CD4-positive, alpha-beta T cell treated with Interleukin-2 at 100 ng/mL for 4 hours (primary cell): ENCODE data around the gene NRM.
A peak's percentile ranks its signal among the peaks of the same experiment; 100 is the strongest.
"Not testable (repeated sequence)": the region's sequence is repeated elsewhere in the genome, so short reads cannot be mapped to it uniquely, and the experiment has no call there.

Experiments used
- DNase-seq: peaks from one replicate; pipeline ENCODE4 v3.0.0-alpha.2; 2020; ENCODE audit warnings: low spot score

The NRM gene

DNA sequence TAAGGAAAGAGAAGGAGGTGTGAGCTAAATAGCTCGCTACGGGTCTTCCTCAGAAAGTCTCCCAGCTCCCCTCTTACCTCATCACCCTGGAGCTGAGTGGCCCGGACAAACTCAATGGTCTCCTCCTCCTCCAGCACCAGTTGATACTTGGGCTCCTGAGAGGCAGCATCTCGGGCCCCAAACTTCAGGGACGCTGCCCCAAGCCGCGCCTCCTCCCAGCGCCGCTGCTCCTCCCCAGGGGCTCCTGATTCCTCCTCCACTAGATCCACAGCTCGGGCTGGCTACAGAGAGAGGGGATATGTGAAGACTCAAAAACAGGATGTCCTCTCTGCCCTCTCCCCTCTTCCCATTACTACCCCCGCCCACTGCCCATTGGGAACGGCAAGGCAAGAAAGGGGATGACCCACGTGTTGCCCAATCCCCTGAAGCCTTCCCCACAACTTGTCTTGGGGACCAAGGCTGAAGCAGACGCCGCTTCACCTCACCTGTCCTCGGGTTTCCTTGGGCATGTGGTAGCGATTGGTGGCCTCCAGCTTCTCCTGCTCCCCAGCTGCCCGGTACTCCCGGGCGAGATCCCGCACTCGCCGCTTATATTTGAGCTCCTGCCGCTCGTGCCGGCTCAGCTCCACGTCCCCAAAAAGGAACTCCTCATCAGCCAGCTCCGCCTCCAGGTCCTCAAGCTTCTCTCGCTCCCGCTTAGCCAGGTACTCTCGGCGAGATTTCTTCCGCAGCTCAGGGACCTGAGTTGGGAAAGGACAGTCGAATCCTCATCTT, 25.6 kb downstream of the NRM start:
- no peak for DNase-seq

DNA sequence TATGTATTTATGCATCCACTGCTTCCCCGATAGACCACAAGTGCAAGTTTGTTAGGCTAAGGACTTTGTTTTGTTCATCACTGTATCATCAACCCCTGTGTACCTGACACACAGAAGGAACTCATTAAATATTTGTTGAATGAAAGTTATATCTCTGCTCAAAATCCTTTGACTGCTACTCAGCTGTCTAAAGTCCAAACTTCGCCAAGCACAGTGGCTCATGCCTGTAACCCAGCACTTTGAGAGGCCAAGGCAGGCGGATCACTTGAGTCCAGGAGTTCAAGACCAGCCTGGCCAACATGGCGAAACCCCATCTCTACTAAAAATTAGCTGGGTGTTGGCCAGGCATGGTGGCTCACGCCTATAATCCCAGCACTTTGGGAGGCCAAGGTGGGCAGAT, 32.9 kb downstream of the NRM start:
- DNase-seq, result not testable (repeated sequence)

DNA sequence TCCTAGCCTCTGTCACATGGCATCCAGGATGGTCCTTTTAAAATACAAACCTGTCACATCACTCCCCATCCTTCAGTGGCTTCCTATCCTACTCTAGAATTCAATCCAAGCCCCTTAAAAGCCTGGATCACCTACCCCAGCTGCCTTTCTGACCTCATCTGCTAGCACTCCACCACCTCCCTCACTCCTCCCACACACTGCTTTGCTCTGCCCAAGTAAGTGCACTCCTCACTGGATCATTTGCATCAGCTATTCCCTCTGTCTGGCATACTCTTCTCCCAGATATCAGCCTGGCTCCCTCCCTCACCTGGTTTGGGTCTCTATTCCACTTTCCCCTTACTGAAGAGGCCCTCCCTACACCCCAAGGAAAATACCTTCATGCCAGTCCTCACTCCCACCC, 33.3 kb downstream of the NRM start:
- DNase-seq, result no peak

DNA sequence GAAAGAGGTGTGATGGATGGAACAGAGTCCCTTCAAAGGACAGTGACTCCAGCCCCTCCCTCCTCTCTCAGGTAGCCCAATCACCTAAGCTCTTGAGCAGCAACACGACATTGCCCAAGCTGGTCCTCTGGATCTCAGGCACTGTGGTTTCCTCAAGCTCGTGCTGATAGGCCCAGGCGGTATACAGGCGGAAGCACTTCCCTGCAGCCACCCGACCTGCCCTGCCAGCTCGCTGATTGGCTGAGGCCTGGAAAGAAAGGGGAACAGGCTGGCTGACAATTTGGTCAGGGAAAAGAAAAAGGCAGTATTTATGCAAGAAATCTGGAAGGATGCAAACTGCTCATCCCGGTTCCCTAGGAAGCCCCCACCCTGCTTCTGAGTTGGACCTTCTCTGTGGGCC, 34.3 kb downstream of the NRM start:
- no peak for DNase-seq

DNA sequence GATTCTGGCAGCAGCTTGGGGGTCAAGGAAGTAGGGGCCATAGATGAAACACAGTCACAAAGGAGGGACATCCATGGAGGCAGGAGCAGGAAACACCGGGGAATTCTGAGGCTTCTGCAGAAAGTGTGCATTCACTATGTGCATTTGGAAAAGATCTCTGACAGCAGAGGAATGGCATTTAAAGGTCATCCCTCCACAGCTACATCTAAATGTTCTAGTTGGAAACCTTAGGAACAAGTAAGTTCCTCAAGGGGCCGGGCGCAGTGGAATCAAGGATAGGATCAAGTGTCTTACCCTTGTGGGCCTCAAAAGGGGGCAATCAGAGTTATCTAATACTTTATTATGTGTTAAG, 35.1 kb downstream of the NRM start:
- DNase-seq, result no peak

DNA sequence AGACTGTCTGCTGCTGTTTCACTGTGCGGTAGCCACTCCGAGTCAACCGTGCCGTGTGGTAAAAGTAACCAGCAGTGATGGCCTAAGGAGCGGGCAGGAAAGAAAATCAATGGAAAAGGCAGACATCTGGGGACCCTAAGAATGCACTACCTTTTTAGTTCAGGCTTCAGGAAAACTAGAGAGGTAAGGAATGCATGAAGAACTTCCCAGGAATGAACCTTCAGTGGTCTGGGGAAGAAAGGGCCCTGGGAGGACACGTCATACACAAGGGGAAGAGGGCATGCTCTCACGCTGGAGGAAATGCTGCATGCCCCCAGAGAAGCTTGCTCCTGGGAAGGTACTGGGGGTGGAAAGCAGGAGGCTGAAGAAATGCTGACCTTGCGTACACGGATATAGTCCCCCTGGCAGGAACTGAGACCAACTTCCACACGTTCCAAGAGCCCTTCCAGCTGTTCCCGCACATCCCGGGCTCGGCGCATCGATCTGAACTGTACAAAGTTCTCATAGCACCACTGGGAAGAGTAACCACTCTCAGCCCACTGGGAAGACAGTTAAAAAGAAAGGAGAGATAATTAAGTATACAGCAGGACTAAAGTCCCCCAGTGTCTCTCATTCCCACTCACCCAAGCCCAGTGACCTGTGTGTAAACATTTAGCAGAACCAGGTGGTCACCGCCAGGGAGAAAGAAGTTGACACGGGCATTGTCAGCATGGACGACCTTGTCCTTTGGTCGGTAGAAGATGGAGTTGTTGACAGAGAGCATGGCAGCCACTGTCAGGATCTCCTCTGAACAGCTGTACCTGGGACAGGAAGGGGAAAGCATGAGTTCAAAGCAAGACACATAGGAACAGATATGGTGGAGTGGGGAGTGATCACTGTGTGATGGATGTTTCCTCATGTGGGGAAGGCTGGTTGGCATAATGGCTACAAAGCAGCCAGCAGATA, 35.7 kb downstream of the NRM start:
- no peak for DNase-seq

DNA sequence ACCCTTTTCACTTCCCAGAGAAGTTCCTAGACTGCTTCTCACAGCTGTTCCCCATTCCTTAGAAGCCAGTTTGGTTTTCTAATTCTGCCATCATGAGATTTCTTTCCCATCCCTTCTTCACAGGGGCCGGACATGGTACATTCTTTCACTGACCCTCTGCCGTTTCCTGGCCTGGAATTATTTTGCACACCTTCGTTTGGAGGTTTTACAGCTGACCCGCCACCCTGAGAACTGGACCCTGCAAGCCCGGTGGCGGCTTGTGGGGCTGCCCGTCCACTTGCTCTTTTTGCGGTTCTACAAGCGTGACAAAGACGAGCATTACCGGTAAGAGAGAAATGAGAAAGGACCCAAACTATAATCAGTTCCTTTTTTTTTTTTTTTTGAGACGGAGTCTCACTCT, 39.6 kb downstream of the NRM start:
- no peak for DNase-seq

DNA sequence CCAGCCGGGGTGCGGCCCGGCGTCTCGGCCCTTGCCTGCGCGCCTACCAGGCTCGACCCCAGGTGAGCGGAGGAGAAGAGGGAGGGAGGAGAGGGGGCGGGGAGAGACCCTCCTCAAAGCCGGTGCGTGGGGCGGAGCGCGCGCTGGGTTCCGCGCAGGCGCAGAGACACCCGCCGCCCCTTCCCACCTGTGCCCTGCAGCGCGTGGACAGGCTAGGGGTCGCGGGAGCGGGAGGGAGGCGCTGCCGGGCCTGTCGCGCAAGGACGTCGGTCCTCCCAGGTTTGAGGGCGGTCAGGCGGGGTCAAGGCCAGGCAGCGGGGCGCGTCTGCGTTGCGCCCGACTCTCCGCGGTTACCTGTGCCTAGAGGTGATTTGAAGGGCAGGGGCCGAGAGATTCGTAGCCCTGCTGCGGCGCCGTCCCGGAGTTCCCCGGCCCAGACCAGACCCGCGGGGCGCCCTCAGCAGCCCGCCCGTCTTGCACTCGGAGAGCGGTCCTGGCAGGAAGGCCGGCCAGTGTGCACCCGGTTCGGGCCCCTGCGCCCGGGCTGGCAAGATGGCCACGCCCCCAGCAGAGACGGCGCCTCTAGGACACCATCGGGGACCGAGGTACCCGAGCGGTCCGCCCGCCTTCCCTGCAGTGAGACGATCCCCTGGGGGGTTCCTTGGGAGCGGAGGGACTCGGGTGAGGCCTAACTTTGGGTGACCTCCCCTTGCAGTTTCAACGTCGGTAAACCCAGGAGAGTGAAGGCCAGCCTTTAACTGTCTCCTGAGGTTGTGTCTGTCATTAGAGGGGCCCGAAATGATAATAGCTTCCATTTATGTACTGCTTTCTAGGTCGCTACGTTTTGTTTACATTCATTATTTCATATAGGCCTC, 43.3 kb downstream of the NRM start:
- DNase-seq, result peak; percentile 68

DNA sequence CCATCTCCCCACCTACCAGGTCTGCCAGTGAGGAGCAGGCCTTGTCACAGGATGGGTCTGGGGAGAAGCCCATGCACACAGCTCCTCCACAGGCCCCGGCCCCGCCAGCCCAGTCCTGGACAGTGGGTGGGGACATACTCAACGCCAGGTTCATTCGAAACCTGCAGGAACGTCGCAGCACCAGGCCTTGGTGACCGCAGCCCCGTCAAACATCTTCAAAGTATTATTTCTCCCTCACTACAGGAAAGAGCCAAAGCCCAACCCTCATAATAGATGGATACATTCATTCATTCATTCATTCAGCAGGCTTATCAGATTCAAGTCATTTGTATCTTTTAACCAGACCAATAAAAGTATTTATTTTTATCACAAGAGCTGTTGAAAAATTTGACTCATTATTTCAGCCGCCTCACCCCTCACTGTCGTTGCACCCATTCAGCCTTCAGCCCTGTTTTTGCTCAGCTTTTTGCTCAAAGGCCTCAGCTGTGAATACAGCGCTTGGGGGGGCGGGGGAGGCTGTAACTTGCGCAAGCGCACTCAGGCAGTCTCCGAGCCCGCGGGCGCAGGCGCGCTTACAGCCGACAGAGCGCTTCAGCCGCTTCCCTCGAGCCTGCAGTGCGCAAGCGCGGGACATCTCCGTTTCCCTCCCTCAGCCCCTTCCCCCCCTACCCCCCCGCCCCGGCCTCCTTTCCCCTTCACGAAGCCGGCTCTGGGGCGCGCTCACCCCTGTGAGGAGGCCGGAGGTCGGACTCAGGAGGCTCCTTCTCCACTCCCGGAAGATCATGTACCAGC, 44.1 kb downstream of the NRM start, which contains the start of gene C6orf136:
TSS of gene C6orf136 (plus strand) at position 684 of the 792 bp plus-strand sequence. CDS start at position 783, 99 bp downstream.
- DNase-seq, result peak; percentile 96

DNA sequence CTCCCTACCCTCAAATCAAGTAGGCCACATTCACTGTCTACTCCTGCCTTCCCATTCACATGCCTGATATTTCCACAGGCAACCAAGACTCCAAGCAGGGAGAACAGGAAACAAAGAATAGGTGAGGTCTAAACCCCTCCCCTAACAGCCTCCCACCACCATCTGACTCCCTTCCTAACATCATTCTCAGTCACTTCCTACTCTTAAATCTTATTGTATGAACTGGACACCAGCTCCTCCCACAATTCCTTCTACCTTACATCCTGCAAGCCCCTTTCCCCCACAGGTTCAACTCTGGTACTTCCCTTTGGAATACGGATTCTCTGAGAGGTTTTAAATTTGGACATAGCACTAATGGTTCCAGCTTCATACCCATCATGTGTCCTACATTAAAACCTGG, 44.8 kb downstream of the NRM start:
- DNase-seq, result no peak

DNA sequence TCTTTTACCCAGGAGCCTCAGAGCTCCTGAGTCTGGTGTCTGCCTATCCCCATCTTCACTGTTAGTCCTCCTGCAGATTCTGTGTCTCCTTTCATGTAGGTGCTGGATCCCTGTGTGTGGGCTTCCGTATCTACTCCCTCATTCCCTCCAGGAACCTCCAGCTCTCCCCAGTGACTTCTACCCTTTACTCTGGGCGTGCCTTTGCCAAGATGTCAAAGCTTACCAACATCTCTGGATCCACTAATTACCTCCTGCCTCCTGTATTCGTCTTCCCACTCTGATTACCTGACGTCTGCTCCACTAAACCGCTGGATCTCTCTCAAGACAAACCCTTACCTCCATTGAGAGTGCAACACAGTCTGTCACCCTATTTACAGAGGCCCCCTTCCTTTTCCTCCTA, 46.0 kb downstream of the NRM start:
- no peak for DNase-seq

DNA sequence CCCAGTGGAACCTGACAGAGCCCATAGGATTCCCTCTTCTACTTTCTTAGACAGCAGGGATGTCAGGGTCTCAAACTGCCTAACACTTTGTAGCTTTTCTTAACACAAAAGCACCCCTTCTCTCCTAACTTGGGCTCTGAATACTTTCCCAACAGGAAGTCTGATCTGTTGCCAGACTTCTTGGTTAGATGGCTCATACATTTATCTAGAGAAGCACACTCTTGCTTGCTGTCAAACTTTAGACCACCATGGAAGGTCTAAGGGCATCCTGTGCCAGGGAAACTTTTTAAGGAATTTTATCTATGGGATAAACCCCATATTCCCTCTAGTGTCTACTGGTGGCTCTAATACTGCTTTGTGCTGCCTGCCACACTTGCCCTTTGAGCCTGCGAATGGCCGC, 47.1 kb downstream of the NRM start:
- no peak for DNase-seq

DNA sequence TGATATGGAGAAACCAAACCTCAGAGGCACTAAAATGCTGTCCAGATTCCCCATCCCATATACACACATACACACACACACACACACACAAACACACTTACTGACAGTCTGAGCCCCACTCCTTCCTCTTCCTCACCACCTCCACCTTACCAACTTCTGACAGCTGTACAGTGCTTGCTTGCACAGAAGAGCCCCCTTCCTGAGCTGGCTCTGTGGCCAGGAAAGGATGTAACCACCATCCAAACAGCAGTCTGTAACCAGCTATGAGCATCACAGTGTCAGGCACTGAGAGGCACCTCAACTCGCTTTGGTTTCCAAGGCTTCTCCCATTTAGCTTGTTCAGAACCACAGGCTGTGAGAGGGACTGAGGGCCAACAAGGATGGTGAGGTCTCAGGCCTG, 49.7 kb downstream of the NRM start:
- DNase-seq, result no peak

DNA sequence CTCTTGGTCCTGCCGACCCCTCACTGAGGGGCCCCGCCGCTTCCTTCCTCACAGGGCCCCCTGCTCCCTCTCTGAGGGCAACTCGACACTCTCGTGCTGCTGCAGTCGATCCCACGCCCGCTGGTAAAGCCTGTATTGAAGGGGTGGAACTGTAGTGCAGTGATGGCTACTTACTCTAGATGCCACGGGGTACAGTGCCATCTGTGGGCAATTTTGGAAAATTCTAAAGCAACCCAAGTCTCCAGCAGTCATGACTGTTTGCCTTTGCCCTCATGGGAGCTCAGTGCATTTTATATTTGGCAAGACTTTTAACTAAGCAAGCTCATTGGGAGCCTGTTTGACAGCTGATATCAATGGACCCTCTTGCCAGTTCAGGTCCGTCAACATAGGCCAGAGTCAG, 50.3 kb downstream of the NRM start:
- peak; percentile 8 for DNase-seq
